NB4 (cell line): ENCODE results near the gene ZIC5.
A peak's percentile ranks its signal among the peaks of the same experiment; 100 is the strongest.

Experiments used
- DNase-seq: peaks from one replicate; pipeline ENCODE4 v3.0.0; 2010; ENCODE audit warnings: low read depth
- H3K4me3 ChIP-seq: one replicate; pipeline ENCODE4 v1.5.1; 2011; ENCODE audit warnings: mild to moderate bottlenecking, low read depth, low read length, moderate library complexity
- MYC ChIP-seq: IDR thresholded peaks from 2 replicates; pipeline ENCODE4 v1.6.1; 2011; ENCODE audit warnings: low read depth, low read length
- POLR2A ChIP-seq: IDR thresholded peaks from 2 replicates; pipeline ENCODE4 v1.6.1; 2011; ENCODE audit warnings: mild to moderate bottlenecking; ENCODE audit not compliant: insufficient read length; ENCODE audit errors: extremely low read depth
- TF ChIP-seq, protein P1 (sequence below): IDR thresholded peaks from one replicate; pipeline ENCODE4 v1.5.1; 2012; ENCODE audit warnings: low read depth, low read length
- TF ChIP-seq, protein P2 (sequence below): IDR thresholded peaks from 2 replicates; pipeline ENCODE4 v1.6.1; 2011; ENCODE audit warnings: low read depth, low read length

ZIC5 gene

DNA sequence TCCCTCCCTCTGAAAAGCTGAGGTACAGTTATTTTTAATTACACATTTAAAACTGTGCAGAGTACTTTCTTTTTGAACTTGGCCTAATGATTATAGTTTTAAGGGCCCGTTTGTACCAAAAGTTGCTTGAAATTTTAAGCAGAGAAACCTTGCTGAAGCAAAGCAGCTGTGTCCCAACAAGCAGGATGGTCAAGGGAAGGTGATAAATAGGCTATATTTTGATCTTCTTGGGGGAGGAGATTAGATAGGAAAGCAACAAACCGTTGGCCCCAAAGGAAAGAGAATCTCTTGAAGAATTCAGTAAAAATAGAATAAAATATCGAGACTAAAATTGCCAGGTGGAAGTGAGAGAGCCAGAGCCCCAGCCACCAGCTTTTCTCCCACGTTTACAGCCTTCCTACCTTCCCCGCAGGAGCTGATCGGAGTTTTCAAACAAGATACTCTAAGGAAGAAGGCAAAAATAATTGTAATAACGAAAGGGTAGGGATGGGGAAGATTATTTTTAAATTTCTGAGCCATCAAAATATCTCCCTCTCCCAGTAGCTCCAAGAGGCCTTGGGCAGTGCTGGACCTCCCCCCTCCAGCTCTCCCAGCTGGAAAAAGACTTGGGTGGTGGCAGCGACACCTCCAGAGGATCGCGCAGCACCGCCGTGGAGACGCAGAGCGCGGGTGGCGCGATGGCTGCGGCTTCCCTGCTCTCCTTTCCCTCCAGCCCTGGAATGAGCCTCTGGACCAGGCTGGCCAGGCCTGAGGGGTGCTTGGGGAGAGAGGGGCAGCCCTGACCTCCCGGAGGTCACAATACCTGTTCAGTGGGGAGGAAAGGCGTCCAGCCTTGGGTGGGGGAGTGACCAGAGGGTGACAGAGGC lies 15.8 kb upstream of the ZIC5 start:
- DNase-seq: no peak
- TF ChIP-seq MYC: no peak
- TF ChIP-seq, protein P1, sequence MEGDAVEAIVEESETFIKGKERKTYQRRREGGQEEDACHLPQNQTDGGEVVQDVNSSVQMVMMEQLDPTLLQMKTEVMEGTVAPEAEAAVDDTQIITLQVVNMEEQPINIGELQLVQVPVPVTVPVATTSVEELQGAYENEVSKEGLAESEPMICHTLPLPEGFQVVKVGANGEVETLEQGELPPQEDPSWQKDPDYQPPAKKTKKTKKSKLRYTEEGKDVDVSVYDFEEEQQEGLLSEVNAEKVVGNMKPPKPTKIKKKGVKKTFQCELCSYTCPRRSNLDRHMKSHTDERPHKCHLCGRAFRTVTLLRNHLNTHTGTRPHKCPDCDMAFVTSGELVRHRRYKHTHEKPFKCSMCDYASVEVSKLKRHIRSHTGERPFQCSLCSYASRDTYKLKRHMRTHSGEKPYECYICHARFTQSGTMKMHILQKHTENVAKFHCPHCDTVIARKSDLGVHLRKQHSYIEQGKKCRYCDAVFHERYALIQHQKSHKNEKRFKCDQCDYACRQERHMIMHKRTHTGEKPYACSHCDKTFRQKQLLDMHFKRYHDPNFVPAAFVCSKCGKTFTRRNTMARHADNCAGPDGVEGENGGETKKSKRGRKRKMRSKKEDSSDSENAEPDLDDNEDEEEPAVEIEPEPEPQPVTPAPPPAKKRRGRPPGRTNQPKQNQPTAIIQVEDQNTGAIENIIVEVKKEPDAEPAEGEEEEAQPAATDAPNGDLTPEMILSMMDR: no peak
- TF ChIP-seq POLR2A: no peak
- TF ChIP-seq, protein P2, sequence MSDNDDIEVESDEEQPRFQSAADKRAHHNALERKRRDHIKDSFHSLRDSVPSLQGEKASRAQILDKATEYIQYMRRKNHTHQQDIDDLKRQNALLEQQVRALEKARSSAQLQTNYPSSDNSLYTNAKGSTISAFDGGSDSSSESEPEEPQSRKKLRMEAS: no peak
- H3K4me3 ChIP-seq: no peak overlapping the region

DNA sequence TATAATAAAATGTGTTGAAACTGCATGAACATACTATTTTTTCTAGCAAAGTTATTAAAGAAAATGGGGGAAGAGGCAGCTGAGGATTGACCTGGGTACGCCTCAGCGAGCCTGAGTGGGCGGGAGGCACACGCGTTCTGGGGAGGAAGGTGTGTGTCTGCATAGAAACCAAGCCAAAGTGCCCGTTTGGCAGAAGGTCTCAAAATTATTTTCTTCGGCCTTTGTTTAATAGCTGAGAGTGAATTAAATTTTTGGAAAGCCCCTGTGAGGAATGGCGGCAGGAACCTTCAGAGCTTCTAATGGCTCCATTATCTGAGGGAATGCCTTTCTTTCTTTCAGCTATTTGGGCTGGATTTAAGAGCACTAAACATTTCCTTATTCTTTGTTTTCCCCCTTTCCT lies 15.2 kb upstream of the ZIC5 start:
- DNase-seq: no peak
- no peak overlapping the region for H3K4me3 ChIP-seq
- no peak for TF ChIP-seq POLR2A
- TF ChIP-seq, protein P2: no peak
- TF ChIP-seq, protein P1: no peak

DNA sequence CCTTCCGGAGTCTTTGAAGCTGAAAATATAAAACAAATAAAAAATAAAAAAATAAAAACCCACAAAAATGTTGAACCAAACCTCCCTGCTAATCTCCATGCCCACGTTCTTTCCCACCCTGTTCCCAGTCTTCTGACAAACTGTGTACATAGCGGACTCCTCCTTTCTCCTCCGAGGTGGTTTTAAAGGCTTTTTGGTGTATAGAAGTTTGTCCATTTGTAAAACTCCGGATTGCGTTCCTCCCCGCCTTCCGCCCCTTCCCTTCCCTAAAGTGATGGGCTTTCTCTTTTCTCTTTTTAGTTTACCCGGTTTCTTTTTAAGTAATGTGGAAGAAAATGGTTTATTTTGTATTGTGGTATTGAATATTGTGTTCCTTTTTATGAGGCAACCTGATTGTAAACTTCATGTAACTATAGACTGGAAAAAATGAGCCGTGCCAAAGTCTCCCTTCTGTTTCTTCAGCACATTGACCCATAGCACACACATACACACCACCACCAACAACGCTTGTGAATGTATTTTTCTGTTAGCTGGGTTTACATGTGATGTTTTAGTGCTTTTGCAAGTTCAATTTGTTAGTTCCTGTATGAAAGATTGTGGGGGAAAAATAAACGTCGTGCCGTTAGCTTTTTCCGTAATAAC lies 14.4 kb upstream of the ZIC5 start:
- TF ChIP-seq MYC: no peak
- TF ChIP-seq, protein P1: no peak
- TF ChIP-seq, protein P2: no peak
- TF ChIP-seq POLR2A: no peak
- DNase-seq: peak; percentile 19
- H3K4me3 ChIP-seq: peak overlapping the region; percentile 42

DNA sequence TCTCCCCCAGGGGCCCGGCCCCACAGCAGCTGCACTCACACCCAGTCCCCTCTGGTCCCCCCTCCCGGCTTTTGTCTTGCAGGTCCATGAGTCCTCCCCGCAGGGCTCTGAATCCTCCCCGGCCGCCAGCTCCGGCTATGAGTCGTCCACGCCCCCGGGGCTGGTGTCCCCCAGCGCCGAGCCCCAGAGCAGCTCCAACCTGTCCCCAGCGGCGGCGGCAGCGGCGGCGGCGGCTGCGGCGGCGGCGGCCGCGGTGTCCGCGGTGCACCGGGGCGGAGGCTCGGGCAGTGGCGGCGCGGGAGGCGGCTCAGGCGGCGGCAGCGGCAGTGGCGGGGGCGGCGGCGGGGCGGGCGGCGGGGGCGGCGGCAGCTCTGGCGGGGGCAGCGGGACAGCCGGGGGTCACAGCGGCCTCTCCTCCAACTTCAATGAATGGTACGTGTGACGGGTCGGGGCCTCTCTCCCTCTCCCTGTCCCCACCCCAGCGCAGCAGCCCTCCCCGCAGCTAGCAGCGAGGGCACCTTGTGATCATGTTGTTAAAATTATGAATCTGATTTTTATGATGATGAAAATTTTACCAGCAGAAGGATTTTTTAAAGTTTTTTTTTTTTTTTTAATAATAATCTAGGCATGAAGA lies 13.8 kb upstream of the ZIC5 start:
- peak; percentile 78 for DNase-seq
- TF ChIP-seq MYC (no peak), POLR2A (no peak)
- TF ChIP-seq, protein P2: no peak
- TF ChIP-seq, protein P1: no peak

DNA sequence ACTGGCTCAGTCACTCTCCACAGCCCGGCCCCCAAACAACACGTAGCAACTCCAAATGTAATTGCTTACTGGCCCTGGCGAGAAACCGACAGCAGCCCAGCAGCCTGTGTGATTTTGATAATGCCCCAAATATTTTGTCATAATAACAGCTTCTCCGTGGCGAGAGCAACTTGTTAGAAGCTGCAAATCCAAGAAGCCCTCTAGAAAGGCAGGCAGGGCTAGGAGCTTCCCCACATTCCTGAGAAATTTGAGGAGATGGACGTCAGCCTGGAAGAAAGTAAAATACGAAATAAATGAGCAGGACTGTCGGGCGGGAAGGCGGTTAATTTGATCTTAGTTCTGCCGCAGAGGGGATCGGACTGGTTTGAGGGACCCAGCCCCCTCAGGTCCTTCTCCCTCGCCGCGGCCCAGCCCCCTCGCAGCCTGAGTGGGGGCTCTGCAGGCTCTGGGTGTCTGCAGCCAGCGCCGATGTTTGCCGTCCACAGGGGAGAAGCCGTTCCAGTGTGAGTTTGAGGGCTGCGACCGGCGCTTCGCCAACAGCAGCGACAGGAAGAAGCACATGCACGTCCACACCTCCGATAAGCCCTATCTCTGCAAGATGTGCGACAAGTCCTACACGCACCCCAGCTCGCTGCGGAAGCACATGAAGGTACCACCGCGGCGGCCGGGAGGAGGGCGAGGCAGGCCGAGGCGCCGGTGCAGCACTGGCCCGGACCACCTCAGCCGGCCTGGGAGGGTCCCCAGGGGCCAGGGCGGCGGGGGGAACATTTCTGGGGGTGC lies 13.1 kb upstream of the ZIC5 start:
- no peak for TF ChIP-seq POLR2A
- TF ChIP-seq, protein P2: no peak
- TF ChIP-seq, protein P1: no peak
- TF ChIP-seq MYC: no peak
- DNase-seq: peak; percentile 88
- H3K4me3 ChIP-seq: peak overlapping the region; percentile 91

More for the DNA sequence above, 13.8 kb upstream of the ZIC5 start:
- H3K4me3 ChIP-seq: peak overlapping the region; percentile 91
